Fibroblast of the aortic adventitia (primary cell): ENCODE measurements around the gene RPS6KC1. TPM values are rescaled to one million over a fixed set of nuclear protein-coding genes. Genes with fewer than 3 reads are reported as not detected.
A peak's percentile ranks its signal among the peaks of the same experiment; 100 is the strongest.
"Not testable (repeated sequence)": the region's sequence is repeated elsewhere in the genome, so short reads cannot be mapped to it uniquely, and the experiment has no call there.

Experiments
- DNase-seq: peaks from one replicate; pipeline ENCODE4 v3.0.0-alpha.2; 2010; ENCODE audit warnings: low read depth
- H3K4me3 ChIP-seq: 2 replicates; pipeline ENCODE4 v1.5.1; 2011; ENCODE audit warnings: low read depth, mild to moderate bottlenecking, control low read depth, low read length, moderate library complexity
- total RNA-seq: library from RNA; depleted of rRNA; stranded (reverse); fragments of >200 nt; gene quantifications from 2 replicates; pipeline ENCODE4 v1.2.3, GENCODE V29; 2012; ENCODE audit warnings: low replicate concordance
- TF ChIP-seq, protein P1 (sequence below): IDR thresholded peaks from 2 replicates; pipeline ENCODE4 v1.5.1; 2011; ENCODE audit warnings: mild to moderate bottlenecking, low read length, control low read depth, inconsistent platforms; ENCODE audit not compliant: insufficient read depth

The RPS6KC1 gene
- total RNA-seq, 1 donor = 29.7 TPM

DNA sequence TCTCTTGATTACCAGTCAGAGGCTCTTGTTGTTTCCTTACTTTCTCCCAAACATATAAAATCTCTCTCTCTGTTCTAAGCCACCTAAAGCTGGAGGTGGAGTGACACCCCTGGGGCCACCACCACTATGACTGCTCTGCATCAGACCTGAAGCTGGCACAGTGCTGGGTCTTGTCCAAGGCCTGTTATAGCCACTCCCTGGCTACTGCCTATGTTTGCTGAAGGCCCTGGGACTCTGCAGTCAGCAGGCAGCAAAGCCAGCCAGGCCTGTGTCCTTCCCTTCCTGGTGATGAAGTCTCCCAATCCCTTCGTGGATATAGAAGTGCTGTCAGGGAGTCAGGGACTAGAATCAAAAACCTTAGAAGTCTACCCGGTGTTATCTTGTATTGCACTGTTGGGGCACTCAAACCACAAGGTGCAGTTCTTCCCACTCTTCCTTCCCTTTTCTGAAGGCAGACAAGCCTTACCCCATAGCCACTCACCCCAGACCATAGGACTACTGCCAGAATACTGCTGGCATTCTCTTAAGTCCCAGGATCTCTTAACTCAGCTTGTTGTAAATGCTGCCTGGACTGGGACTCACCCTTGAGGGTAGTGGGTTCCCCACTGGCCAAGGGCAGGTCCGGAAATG, 103.1 kb downstream of the RPS6KC1 start:
- TF ChIP-seq, protein P1, sequence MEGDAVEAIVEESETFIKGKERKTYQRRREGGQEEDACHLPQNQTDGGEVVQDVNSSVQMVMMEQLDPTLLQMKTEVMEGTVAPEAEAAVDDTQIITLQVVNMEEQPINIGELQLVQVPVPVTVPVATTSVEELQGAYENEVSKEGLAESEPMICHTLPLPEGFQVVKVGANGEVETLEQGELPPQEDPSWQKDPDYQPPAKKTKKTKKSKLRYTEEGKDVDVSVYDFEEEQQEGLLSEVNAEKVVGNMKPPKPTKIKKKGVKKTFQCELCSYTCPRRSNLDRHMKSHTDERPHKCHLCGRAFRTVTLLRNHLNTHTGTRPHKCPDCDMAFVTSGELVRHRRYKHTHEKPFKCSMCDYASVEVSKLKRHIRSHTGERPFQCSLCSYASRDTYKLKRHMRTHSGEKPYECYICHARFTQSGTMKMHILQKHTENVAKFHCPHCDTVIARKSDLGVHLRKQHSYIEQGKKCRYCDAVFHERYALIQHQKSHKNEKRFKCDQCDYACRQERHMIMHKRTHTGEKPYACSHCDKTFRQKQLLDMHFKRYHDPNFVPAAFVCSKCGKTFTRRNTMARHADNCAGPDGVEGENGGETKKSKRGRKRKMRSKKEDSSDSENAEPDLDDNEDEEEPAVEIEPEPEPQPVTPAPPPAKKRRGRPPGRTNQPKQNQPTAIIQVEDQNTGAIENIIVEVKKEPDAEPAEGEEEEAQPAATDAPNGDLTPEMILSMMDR = no peak
- no peak for DNase-seq
- no peak overlapping the region for H3K4me3 ChIP-seq

DNA sequence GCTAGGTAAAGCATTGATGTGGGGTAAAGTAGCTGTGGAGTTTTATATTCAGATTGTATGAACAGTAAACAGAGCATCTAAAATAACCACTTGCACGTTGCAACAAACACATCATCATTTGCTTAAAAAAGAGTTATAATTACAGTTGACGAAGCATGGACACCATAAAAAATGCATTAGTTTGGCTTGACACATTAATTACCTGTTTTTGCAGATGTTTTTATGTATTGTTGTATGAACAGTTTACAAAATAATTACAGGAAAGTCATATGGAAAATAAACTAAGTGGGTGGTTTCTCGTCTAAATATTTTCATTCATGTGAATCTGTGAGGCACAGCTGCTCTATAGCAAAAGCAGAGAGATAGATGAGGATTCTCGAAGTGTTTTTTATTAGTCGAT, 108.3 kb downstream of the RPS6KC1 start:
- no peak for DNase-seq
- TF ChIP-seq, protein P1 = no peak
- H3K4me3 ChIP-seq = no peak overlapping the region

DNA sequence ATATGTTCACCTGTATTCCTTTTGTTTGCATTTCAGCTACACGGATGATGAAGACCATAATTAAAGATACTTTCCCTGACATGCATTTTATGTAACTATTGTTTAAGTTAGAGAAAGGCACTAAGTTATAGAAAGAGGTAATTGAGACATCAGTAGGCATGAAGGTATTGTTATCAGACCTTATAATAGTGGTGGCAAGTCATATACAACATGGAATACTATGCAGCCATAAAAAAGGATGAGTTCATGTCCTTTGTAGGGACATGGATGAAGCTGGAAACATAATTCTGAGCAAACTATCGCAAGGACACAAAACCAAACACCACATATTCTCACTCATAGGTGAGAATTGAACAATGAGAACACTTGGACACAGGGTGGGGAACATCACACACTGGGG, 109.4 kb downstream of the RPS6KC1 start:
- not testable (repeated sequence) for H3K4me3 ChIP-seq, DNase-seq

DNA sequence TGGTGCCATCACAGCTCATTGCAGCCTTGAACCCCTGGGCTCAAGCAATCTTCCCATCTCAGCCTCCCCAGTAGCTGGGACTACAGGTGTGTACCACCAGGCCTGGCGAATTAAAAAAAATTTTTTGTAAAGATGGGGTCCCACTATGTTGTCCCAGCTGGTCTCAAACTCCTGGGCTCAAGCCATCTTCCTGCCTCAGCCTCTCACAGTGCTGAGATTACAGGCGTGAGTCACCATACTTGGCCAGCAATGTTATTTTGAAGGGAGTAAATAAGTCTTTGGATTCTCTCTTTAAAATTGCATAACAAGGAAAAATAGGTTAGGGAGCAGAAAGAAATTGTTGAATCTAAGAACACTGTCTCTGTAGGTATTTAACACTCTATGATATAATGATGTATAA, 111.3 kb downstream of the RPS6KC1 start:
- H3K4me3 ChIP-seq = no peak overlapping the region
- peak; percentile 78 for DNase-seq
- TF ChIP-seq, protein P1 = no peak

DNA sequence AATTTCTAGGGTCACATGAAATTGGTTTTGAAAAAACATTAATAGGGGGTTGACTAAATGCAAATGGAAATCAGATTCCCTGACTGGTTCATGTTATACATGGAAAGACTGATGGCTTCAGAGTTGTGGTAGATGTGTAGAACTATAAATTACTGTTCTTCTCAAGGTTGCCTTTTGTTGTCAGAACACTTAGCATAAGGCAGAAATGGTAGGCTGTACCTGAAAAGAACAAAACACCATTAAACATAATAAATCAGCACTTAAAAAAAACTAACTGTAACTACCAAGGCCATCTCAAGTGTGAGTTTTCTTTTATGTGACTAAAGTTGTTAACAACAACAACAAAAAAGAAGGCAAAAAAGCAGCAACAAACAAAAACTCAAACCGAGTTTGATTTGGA, 111.8 kb downstream of the RPS6KC1 start:
- no peak for DNase-seq
- TF ChIP-seq, protein P1 = no peak
- no peak overlapping the region for H3K4me3 ChIP-seq

DNA sequence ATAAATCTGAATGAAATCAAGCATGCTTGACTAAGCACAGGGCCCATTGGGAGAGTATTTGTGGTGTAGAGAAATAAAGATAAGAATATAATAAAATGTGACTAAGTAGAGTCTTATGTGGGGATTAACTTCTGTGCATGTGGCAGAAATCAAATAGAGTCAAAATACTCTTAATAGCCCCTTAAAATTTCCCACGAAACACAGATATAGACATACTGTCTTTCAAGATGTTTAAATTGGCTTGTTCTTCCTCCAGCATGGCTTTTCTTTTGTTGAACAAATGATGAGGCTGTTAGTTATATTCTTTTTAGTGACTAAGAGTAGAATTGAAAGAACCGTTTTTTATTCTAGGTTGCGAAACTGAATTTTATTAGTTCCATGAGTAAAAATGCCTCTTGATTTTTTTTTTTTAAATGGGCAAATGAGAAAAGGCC, 112.3 kb downstream of the RPS6KC1 start:
- TF ChIP-seq, protein P1 = no peak
- peak; percentile 53 for DNase-seq
- no peak overlapping the region for H3K4me3 ChIP-seq

DNA sequence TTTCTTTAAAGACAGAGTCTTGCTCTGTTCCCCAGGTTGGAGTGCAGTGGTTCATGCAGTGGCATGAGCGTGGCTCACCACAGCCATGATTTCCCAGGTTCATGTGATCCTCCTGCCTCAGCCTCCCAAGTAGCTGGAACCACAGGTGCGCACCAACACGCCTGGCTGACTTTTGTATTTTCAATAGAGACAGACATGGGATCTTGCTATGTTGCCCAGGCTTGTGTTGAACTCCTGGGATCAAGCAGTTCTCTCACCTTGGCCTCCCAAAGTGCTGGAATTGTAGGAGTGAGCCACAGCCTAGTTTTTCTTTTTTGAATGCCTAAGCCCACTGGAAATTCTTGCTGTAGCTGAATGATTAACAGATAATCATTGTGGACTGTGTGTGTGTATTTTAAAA, 113.5 kb downstream of the RPS6KC1 start:
- TF ChIP-seq, protein P1 = no peak
- DNase-seq = no peak
- no peak overlapping the region for H3K4me3 ChIP-seq
